HG03060 (cell line): ENCODE results near the gene ADGRV1.

ENCODE experiments used
- ATAC-seq: cut with Tn5 transposase; IDR thresholded peaks from one replicate; pipeline ENCODE4 v1.9.1; 2021; ENCODE audit warnings: low read depth, moderate number of reproducible peaks; ENCODE audit not compliant: unreplicated experiment

ADGRV1 gene

GRCh38 chr5:90558344-90559192, at the start of gene ADGRV1:
ADGRV1 (plus strand) TSS chr5:90558797; CDS start chr5:90558896, 99 bp downstream.
- ATAC-seq: no peak

GRCh38 chr5:90510438-90510837, 48.2 kb upstream of the ADGRV1 start:
- no peak for ATAC-seq

- no peak for ATAC-seq
Observed at GRCh38 chr5:90514520-90514919, 44.1 kb upstream of the ADGRV1 start.

- no peak for ATAC-seq
Observed at GRCh38 chr5:90518661-90519060, 39.9 kb upstream of the ADGRV1 start.

GRCh38 chr5:90519081-90519480, 39.5 kb upstream of the ADGRV1 start:
- ATAC-seq: no peak

- no peak for ATAC-seq
Observed at GRCh38 chr5:90528601-90529193, 29.9 kb upstream of the ADGRV1 start.

GRCh38 chr5:90529194-90529938, 29.2 kb upstream of the ADGRV1 start, which contains the start of gene LYSMD3:
LYSMD3 (minus strand) TSS chr5:90529584; CDS start chr5:90525289, 4,295 bp downstream.
- peak; percentile 80 for ATAC-seq

- peak; percentile 28 for ATAC-seq
Observed at GRCh38 chr5:90529939-90530677, 28.5 kb upstream of the ADGRV1 start.

GRCh38 chr5:90530736-90531487, 27.7 kb upstream of the ADGRV1 start:
- no peak for ATAC-seq

- no peak for ATAC-seq
Observed at GRCh38 chr5:90533794-90534193, 24.8 kb upstream of the ADGRV1 start.

GRCh38 chr5:90534922-90535321, 23.7 kb upstream of the ADGRV1 start:
- ATAC-seq: no peak

GRCh38 chr5:90542827-90543519, 15.6 kb upstream of the ADGRV1 start:
- no peak for ATAC-seq

GRCh38 chr5:90545511-90545910, 13.1 kb upstream of the ADGRV1 start:
- no peak for ATAC-seq

GRCh38 chr5:90546216-90546837, 12.3 kb upstream of the ADGRV1 start:
- no peak for ATAC-seq

GRCh38 chr5:90547072-90547536, 11.5 kb upstream of the ADGRV1 start:
- ATAC-seq: no peak

- no peak for ATAC-seq
Observed at GRCh38 chr5:90548069-90548593, 10.5 kb upstream of the ADGRV1 start.

GRCh38 chr5:90549223-90549622, 9.4 kb upstream of the ADGRV1 start:
- ATAC-seq: no peak

- ATAC-seq: no peak
Observed at GRCh38 chr5:90549729-90550275, 8.8 kb upstream of the ADGRV1 start.
